Colonic mucosa (tissue), 4 donors: Measurements from ENCODE around the gene MCEMP1. TPM values are rescaled to one million over a fixed set of nuclear protein-coding genes. Genes with fewer than 3 reads are reported as not detected.
A peak's percentile ranks its signal among the peaks of the same experiment; 100 is the strongest.

Experiments
- DNase-seq: peaks from one replicate; pipeline ENCODE4 v3.0.0-alpha.2; 2020
- H3K27ac ChIP-seq: fragments of 200-600 bp; one replicate; pipeline ENCODE4 v1.8.0; 2021
- H3K27me3 ChIP-seq: fragments of 200-600 bp; one replicate; pipeline ENCODE4 v1.8.0; 2021
- H3K36me3 ChIP-seq: fragments of 200-600 bp; one replicate; pipeline ENCODE4 v1.8.0; 2021
- H3K4me1 ChIP-seq: fragments of 200-600 bp; one replicate; pipeline ENCODE4 v1.8.0; 2021; ENCODE audit warnings: mild to moderate bottlenecking
- H3K4me3 ChIP-seq: fragments of 200-600 bp; one replicate; pipeline ENCODE4 v1.8.0; 2021
- H3K9ac ChIP-seq, 2 donors: one replicate each; pipeline ENCODE4 v1.7.0; 2013; ENCODE audit warnings: control low read depth in 2 of 2, low read depth in 2 of 2, low read length in 2 of 2
- H3K9me3 ChIP-seq: fragments of 200-600 bp; one replicate; pipeline ENCODE4 v1.8.0; 2021
- CTCF ChIP-seq: fragments of 200-600 bp; IDR thresholded peaks from one replicate; pipeline ENCODE4 v1.8.0; 2022; ENCODE audit warnings: antibody characterized with exemption, mild to moderate bottlenecking
- intact Hi-C: fragments of 100-400 bp; cut with DNase I; formaldehyde crosslinking; loops from one replicate; pipeline ENCODE4 v1.14.1; 2022
- total RNA-seq, 2 donors: library from RNA; stranded (reverse); fragmentation: NEBNext Ultra II Directional in 1 of 2; extraction: Animal tissue kit (Norgen Biotek cat#: 25700) in 1 of 2; gene quantifications; one replicate each; pipeline ENCODE4 v1.2.1, GENCODE V29; 2021
- donor health status: healthy.
- donor health status: DM: no; HTN: no; CAD: no.
- donor health status: DM: no; HTN: no; CAD: no.

The MCEMP1 gene
- total RNA-seq, 2 donors from 2014 or later, result 0.20 TPM; not detected in 1

GRCh38 chr19:7701049-7701653, 24.3 kb downstream of the MCEMP1 start:
- H3K4me1 ChIP-seq, result no peaks in the 10 kb centered on the region
- no peak for DNase-seq
- no peak overlapping the region for H3K9ac ChIP-seq
- H3K9me3 ChIP-seq, result no peaks in the 10 kb centered on the region
- intact Hi-C loops, result no loop called here
- H3K27ac ChIP-seq, result no peak overlapping the region
- TF ChIP-seq CTCF, result no peak
- H3K27me3 ChIP-seq, result no peaks in the 10 kb centered on the region
- H3K36me3 ChIP-seq, result no peaks in the 10 kb centered on the region
- no peak overlapping the region for H3K4me3 ChIP-seq

GRCh38 chr19:7701654-7702457, 25.0 kb downstream of the MCEMP1 start, which contains the start of gene FCER2:
Gene FCER2, minus strand, starts transcription at chr19:7702131. Its CDS starts 2,371 bp downstream, at chr19:7699760.
- Histone ChIP-seq H3K4me1 (no peaks in the 10 kb centered on the region), H3K9ac (no peak within 1 kb of the TSS), H3K9me3 (no peaks in the 10 kb centered on the region), H3K27ac (no peak within 1 kb of the TSS), H3K36me3 (no peaks in the 10 kb centered on the region), H3K4me3 (no peak within 1 kb of the TSS), H3K27me3 (no peaks in the 10 kb centered on the region)
- no peak for TF ChIP-seq CTCF
- DNase-seq, result no peak
- intact Hi-C loops, result no loop called here

GRCh38 chr19:7703332-7703731, 26.4 kb downstream of the MCEMP1 start:
- DNase-seq, result no peak
- Histone ChIP-seq H3K27ac (no peak overlapping the region), H3K4me3 (no peak overlapping the region), H3K36me3 (no peaks in the 10 kb centered on the region), H3K9me3 (no peaks in the 10 kb centered on the region), H3K9ac (no peak overlapping the region), H3K27me3 (no peaks in the 10 kb centered on the region), H3K4me1 (no peaks in the 10 kb centered on the region)
- TF ChIP-seq CTCF, result no peak
- intact Hi-C loops, result no loop called here

GRCh38 chr19:7704280-7705060, 27.6 kb downstream of the MCEMP1 start:
- H3K4me1 ChIP-seq, result no peaks in the 10 kb centered on the region
- no peak for DNase-seq
- no peaks in the 10 kb centered on the region for H3K27me3 ChIP-seq
- no peak overlapping the region for H3K9ac ChIP-seq
- H3K4me3 ChIP-seq, result no peak overlapping the region
- no peaks in the 10 kb centered on the region for H3K36me3 ChIP-seq
- intact Hi-C loops, result no loop called here
- TF ChIP-seq CTCF, result no peak
- no peak overlapping the region for H3K27ac ChIP-seq
- no peaks in the 10 kb centered on the region for H3K9me3 ChIP-seq

GRCh38 chr19:7705387-7706187, 28.7 kb downstream of the MCEMP1 start:
- Histone ChIP-seq H3K9me3 (no peaks in the 10 kb centered on the region), H3K27ac (peak overlapping the region; percentile 32), H3K36me3 (no peaks in the 10 kb centered on the region), H3K27me3 (no peaks in the 10 kb centered on the region), H3K4me3 (no peak overlapping the region), H3K9ac (no peak overlapping the region), H3K4me1 (no peaks in the 10 kb centered on the region)
- no peak for TF ChIP-seq CTCF
- intact Hi-C loops, result no loop called here
- peak; percentile 40 for DNase-seq
